ENCODE results near the gene CCDC121.

DNA sequence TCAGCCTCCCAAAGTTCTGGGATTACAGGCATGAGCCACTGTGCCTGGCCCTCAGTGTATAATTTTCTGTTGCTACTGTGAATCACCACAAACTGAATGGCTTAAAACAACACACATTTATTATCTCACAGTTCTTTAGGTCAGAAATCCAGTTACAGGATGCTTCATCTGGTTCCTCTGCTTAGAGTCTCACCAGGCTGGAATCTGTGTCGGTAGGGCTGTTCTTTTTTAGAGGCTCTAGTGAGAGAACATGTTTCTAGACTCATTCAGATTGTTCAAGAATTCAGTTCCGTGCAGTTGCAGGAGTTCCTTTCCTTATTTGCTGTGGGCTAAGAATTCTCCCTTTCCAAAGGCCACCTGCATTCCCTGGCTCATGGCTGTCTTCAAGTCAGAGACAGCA, 22.2 kb downstream of the CCDC121 start:
- TF ChIP-seq TAF1 (IDR thresholded peaks at IDR 0.05; ENCODE audit: low read depth), result no peak
- no peak for TF ChIP-seq EZH2 (IDR thresholded peaks at IDR 0.05; ENCODE audit: borderline replicate concordance, insufficient read depth, low read length, poor library complexity, severe bottlenecking)
- TF ChIP-seq, protein P1, sequence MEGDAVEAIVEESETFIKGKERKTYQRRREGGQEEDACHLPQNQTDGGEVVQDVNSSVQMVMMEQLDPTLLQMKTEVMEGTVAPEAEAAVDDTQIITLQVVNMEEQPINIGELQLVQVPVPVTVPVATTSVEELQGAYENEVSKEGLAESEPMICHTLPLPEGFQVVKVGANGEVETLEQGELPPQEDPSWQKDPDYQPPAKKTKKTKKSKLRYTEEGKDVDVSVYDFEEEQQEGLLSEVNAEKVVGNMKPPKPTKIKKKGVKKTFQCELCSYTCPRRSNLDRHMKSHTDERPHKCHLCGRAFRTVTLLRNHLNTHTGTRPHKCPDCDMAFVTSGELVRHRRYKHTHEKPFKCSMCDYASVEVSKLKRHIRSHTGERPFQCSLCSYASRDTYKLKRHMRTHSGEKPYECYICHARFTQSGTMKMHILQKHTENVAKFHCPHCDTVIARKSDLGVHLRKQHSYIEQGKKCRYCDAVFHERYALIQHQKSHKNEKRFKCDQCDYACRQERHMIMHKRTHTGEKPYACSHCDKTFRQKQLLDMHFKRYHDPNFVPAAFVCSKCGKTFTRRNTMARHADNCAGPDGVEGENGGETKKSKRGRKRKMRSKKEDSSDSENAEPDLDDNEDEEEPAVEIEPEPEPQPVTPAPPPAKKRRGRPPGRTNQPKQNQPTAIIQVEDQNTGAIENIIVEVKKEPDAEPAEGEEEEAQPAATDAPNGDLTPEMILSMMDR (IDR thresholded peaks at IDR 0.05; ENCODE audit: poor library complexity, severe bottlenecking), result no peak
- no peak for TF ChIP-seq POLR2AphosphoS5 (IDR thresholded peaks at IDR 0.05)
- no peak for TF ChIP-seq MXI1 (conservative IDR thresholded peaks at IDR 0.05; ENCODE audit: poor library complexity, severe bottlenecking)
- TF ChIP-seq RAD21 (conservative IDR thresholded peaks at IDR 0.05), result no peak
- no peak for TF ChIP-seq EP300 (conservative IDR thresholded peaks at IDR 0.05; ENCODE audit: poor library complexity, severe bottlenecking)
- TF ChIP-seq SMC3 (conservative IDR thresholded peaks at IDR 0.05; ENCODE audit: poor library complexity), result no peak
